T-helper 2 cell treated with Interferon-gamma antibody and Interleukin-4, amounts not matched to agents 100 ng/mL and 5 ng/mL, for 36 hours (primary cell): ENCODE measurements around the gene PODNL1. TPM values are rescaled to one million over a fixed set of nuclear protein-coding genes. Genes with fewer than 3 reads are reported as not detected.

Experiments used
- intact Hi-C: fragments of 100-400 bp; cut with micrococcal nuclease; formaldehyde crosslinking; loops from one replicate; pipeline ENCODE4 v1.15.1; 2023
- total RNA-seq: library from RNA; stranded (reverse); gene quantifications from 2 replicates; pipeline ENCODE4 v1.2.3, GENCODE V29; 2022

PODNL1 gene
- total RNA-seq, 1 donor from 2014 or later, result not detected

DNA sequence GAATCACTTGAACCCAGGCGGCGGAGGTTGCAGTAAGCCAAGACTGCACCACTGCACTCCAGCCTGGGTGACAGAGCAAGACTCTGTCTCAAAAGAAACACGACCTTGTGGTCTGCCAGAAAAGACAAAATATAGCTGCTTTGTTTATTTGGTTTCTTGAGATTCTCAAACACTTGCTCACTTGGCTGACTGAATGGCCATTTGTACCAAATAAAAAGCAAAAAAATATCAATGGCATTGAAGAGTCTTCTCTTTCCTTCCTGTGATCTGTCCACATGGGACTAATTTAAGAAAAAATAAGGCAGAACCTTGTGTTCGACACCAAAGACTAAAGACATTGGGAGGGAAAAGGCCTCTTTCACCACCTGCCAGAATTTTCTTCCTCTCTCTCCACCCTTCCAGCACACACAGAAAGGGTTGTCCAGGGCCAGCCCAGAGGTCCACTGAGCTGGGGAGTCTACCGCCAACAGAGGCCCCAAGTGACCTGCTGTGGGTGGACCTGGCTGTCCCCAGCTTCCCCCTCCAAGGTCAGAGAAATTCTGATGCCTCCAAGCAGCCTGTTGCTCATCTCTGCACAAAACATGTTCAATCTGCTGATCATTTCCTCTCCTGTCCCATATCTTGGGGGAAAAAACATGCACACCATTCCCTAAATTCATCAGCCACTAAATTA, 38.2 kb downstream of the PODNL1 start:
- intact Hi-C loops, result no loop called here

DNA sequence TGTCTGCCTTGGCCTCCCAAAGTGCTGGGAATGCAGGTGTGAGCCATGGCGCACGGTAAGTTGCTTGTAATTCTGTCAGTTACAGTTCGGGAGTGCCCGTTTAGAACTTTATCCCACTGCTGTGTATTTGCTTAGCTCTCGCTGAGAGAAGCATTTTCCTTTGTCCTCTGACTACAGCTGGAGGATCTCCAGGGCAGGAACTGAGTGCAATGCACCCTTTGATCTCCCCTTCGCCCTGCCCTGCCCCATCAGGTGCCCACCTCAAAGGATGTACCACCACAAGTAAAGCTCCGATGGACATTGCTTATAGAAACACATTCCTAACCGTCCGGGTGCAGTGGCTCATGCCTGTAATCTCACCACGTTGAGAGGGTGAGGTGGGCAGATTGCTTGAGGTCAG, 38.8 kb downstream of the PODNL1 start:
- intact Hi-C loops, result no loop called here

DNA sequence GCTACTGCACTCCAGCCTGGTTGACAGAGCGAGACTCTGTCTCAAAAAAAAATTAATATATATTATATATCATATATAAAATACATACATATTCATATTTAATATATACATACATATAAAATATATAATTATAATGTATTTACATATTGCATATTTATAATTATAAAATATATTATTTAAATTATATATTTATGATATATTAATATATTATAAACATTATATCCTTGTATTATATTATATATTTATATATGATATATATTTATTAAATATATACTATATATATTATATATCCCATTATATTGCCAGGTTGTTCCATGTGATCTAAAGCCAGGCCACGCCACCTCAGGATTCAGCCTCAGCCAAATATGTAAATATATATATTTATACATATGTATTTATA, 42.0 kb downstream of the PODNL1 start:
- intact Hi-C loops, result no loop called here

DNA sequence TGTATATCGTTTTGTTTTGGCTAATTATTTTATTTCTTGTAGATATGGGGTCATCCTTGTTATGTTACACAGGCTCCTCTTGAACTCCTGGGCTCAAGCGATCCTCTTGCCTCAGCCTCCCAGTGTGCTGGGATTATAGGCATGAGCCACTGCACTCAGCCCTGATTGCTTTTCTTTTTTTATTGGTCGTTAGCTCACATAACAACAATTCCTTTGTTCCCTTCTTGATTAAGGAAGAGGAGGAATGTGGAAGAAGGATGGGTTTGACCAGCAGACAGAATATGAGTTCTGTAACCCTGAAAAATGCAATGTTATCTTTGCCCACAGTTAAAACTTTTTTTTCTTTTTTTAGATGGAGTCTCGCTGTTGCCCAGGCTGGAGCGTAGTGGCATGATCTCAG, 43.7 kb downstream of the PODNL1 start:
- intact Hi-C loops, result no loop called here

DNA sequence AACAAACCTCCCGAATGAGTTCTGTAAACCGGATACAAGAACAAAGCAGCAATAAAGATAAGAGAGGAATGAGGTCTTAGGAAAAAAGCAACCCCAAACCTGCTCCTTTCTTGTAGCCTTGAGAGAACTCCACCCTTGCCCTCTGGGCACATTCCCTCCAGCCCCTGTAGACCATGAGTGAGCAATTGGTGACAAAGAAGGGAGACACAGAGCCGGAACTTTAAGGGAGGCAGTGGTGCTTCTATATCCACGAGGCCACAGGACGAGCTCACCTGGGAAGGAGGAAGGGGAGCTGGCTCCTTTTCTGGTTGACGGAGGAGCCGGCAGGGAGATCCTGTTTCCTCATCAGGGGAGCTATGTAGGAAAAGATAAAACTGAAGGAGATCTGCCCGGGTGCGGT, 45.3 kb downstream of the PODNL1 start:
- intact Hi-C loops, result no loop called here

DNA sequence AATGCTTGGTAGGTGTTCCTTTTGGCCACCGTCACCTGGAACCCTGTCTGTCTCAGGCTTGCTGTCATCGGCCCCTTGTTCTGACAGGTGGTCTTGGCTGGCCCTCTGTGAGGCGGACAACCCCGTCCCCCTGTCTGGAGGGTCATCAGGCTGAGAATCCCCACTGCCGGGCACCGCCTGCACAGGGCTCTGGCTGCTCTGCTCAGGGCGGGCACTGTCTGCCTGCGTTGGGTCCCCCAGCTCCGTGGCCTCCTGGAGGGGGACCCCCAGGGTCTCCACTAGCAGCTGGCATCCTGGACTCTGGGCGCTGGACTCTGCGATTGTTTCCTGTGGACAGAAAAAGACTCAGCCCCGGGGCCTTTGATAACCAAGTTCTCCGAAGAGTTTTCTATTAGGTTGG, 48.1 kb downstream of the PODNL1 start:
- intact Hi-C loops, result no loop called here

DNA sequence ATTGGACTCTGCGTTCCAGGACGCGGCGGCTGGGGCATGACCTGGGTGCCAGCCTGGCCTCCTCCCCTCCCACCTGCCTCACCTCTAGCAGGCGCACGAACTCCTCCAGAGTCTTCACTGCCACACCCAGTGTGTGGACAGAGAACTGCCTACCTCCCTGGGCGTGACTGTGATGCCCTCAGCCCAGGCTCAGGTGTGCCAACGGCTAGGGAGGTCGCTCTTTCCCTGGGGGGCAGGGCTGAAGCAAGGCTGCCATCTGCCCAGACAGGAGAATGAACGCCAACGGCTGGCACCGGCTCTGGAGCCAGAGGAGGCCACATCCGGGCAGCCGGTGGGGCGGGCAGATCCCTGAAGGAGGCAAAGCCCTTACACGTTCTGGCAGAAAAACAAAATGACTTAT, 49.9 kb downstream of the PODNL1 start:
- intact Hi-C loops, result no loop called here

DNA sequence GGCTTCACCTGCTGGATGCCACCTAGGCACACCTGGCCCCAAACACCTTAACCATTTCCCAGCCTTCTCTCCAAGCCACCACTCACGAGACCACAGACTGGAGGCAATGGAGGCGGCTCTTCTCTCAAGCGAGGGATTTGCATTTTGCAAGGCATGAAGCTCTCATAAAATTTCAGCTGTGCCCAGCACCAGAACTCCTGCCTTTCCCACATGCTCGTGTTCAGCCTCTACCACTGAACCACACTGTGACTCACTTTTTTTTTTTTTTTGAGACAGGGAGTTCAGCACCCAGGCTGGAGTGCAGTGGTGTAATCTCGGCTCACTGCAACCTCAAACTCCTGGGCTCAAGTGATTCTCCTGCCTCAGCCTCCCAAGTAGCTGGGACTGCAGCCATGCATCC, 50.7 kb downstream of the PODNL1 start:
- intact Hi-C loops, result no loop called here

DNA sequence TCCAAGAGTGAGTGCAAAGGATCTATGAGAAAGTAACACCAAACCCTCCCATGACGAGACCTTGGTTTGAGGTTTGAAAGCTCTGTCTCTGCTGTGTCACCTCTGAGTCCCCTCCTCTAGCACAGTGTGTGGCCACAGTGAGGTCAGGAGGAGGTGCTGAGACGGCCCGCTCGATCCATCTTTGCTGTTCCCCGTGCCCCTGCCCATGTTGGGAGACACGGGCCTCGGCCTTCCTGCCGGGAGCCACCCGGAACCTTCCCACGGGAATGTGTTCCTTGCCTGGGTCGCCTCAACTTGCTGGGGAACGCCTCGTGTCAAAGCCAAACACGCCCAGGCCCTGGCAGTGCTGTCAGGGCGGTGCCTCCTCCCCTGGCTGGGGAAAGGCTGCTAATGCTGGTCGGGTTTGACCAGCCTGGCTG, 51.2 kb downstream of the PODNL1 start:
- intact Hi-C loops, result no loop called here

DNA sequence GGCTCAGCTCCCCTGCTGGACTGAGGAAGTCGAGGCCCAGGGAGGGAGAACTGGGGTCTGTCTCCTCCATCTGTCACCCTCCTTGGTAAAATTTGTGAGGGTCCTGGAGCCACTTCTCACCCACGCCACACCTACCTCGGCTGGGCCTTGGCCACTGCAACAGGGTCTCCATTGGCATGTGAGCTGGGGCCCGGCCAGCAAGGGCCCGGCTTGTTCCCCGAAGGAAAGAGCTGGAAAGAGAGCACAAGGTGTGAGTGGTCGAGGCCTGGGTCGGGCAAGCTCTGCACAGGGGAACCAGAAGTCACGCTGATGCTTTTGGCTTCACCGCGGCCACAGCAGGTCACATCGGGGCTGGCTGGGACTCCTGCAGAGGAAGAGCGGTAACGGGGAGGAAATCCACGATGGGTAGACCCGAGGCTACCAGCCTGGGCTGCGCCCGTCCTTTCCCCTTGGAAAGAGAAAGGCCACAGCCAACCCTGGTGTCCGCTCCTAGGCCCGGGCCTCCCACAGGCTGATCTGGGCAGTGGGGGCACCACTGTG, 52.3 kb downstream of the PODNL1 start:
- intact Hi-C loops, result no loop called here

DNA sequence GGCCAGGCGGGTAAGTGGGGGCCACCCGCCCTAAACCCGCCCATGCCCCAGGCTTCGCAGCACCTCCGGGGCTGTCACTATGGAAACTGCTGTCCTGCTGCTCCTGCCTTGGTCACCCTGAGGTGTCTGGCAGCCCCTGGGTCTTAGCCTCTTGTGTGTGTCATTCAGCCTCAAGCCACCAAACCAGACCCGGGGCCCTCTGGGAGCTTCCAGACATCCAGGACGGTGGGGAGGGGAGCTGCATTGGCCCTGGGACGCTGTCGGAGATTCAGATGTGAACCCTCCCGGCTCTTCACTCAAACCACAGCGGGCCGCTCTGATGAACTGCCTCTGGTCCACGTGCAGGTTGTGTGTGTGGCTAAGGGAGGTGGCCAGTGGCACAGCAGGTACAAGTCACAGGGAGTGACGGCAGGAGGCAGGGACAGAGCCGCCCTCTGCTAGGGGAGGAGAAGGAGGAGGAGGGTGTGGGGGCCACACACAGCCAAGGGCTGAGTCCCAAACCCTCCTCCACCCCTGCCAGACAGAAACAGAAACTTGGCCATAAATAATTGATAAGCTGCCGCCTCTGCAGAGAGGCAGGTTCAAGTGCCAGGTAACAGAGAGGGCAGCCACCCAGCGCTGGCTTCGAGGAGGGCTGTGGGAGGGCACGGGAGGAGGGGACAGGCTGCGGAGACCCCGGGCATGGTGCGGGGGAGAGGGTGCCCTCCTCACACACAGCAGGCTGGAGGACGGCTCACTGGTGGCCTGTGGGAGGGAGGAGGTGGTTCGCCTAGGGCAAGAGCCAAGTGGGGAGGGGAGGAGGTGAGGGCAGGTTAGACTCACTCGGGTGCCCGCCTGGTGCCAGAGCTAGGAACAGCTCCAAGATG, 53.3 kb downstream of the PODNL1 start:
- intact Hi-C loops, result loop anchor here (5.0 kb wide), 2 partner anchors 147 to 172 kb away; partner anchors contain the start of gene IL27RA

DNA sequence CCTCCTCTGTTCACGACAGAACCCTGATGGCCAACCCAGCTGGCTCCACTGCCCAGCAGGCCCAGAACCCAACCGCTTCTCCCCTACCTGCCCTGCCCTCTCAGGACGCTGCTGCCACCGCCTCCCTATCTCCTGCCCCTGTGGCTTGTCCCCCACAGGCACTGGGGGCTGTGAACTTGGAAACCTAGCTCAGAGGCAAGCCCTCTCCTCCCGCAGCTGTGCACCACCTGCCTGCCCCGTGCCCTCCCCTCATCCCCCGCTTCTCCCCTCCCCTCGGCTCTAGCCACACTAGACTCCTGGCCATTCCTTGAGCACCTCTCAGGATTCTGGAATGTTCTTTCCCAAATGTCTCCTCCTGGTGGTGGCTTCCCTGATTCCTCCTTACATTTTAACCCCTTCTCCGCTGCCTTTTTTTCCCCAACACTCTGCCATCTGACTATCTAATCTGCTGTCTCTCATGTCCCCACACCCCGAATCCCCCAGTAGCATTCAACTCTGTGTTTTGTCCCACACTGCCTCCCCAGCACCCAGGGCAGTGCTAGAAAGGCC, 54.6 kb downstream of the PODNL1 start:
- intact Hi-C loops, result loop anchor here (5.0 kb wide), 2 partner anchors 149 to 174 kb away; partner anchors contain the start of gene IL27RA

DNA sequence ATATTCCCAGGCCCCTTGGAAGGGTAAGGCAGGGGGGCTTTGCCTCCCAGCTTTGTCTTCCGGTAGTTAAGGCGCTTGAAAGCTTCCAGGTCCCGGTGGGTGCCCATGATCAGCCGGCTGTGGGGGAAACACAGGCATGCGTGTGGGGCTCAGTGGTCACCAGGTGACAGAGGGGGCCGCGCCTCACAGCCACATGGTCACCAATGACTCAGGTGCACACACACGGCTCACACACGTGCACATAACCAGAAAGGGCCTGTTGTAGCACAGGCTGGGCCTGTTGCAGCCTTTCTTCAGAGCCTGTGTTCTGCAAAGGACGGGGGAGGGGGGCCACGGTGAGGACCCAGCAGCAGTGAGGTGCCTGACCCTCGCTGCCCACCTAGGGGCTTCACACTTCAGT, 55.4 kb downstream of the PODNL1 start:
- intact Hi-C loops, result loop anchor here (5.0 kb wide), 2 partner anchors 149 to 174 kb away; partner anchors contain the start of gene IL27RA

DNA sequence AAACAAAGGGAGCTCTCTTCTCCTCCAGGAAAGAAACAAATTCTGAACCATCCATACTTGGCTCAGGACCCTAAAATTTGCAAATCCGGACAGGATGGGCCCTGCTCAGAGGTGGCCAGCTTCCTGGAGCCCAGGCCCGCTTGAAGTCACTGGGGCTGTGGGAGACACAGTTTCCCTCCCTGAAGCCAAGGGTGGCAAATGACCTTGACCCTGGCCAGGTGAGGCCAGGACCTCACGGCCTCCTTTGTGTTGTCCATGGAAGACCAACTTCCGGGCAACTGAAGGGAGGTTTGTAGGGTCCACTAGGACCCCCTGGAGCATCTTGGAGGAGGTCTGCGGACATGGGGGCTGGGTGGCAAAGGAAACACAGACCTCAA, 55.8 kb downstream of the PODNL1 start:
- intact Hi-C loops, result loop anchor here (5.0 kb wide), 2 partner anchors 150 to 175 kb away; partner anchors contain the start of gene IL27RA

DNA sequence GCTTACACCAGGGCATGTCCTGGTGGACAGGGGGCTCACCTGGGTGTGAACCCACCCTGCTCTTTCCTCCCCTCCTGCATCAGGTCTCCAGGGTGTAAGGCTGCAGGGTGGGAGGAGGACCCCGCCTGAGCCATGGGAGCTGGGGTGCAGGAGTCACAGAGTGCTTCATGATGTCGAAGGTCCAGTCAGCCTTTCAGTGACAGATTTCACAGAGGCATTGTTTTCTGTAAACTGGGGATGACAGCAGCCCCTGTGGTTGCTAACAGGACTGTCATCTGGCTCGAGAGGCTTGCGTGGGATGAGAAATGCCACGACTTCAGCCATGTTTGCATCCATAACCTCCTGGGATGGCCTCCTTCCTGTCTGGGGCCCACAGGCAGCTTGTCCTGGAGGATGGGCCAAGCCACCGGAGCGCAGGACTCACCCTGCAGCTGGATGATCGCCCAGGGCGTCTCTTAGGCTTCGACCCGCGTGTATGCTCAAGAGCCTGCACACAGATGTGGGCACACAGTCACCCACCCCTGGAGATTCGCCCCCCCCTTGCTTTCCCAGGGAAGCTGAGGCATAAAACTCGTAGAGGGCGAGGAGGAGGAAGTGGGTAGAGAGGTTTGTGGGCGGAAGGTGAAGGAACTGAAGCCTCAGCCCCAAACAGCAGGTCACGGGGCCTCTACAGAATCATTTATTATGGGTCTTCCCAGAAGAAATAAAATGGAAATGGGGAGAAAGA, 56.4 kb downstream of the PODNL1 start:
- intact Hi-C loops, result loop anchor here (2.0 to 5.0 kb wide), 3 partner anchors 71 to 175 kb away; partner anchors contain the start of genes DCAF15 and IL27RA

DNA sequence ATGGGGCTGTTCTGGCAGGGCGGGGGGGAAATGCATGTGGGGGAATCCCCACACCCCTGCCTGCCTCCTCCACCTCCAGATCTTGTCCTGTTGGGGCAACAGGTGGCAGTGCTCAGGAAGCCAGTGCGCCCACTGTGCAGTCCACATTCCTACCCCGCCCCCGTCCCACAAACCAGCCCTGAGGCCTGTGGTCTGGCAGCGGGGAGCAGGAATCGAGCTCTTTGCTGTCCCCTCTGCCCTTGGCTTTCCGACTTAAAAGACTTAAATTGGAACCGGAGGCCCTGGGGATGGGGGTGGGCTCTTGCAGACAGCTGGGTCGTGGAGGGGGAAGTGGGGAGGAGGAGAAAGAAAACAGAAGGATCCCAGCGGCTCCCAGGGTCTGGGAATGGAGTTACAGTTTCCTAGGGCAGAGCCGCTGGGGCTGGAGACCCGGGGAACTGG, 56.9 kb downstream of the PODNL1 start:
- intact Hi-C loops, result loop anchor here (2.0 to 5.0 kb wide), 3 partner anchors 72 to 176 kb away; partner anchors contain the start of genes DCAF15 and IL27RA

Other genes starting within 250 kb of the PODNL1 start
- 43.8 and 45.9 TPM in 2 replicates for gene MRI1, start 173.9 kb downstream of the PODNL1 start, total RNA-seq
- gene C19orf53, start 164.0 kb downstream of the PODNL1 start, total RNA-seq, result 103 and 106 TPM in 2 replicates
- gene ZSWIM4, start 143.0 kb downstream of the PODNL1 start, total RNA-seq, result 5.2 and 5.5 TPM in 2 replicates
- gene NANOS3, start 61.3 kb downstream of the PODNL1 start, total RNA-seq, result 0.70 TPM in 1 of 2 replicates, not detected in the other
- gene BRME1, start 32.3 kb downstream of the PODNL1 start, total RNA-seq, result 10.5 and 11.3 TPM in 2 replicates
- gene CC2D1A, start 32.2 kb downstream of the PODNL1 start, total RNA-seq, result 35.7 and 37.2 TPM in 2 replicates
- gene DCAF15, start 14.1 kb upstream of the PODNL1 start, total RNA-seq, result 70.3 and 71.9 TPM in 2 replicates
- gene RFX1, start 67.9 kb upstream of the PODNL1 start, total RNA-seq, result 16.1 and 16.2 TPM in 2 replicates
- gene RLN3, start 89.7 kb upstream of the PODNL1 start, total RNA-seq, result not detected in 2 replicates
- gene IL27RA, start 93.3 kb upstream of the PODNL1 start, total RNA-seq, result 90.2 and 91.1 TPM in 2 replicates
- gene PALM3, start 123.7 kb upstream of the PODNL1 start, total RNA-seq, result 0.30 TPM in 1 of 2 replicates, not detected in the other
- 2.1 TPM in 2 replicates for gene MISP3, start 134.4 kb upstream of the PODNL1 start, total RNA-seq
- 0.30 and 0.39 TPM in 2 replicates for gene C19orf67, start 147.4 kb upstream of the PODNL1 start, total RNA-seq
- 103 and 104 TPM in 2 replicates for gene SAMD1, start 152.3 kb upstream of the PODNL1 start, total RNA-seq
- 65.4 and 67.4 TPM in 2 replicates for gene PRKACA, start 179.3 kb upstream of the PODNL1 start, total RNA-seq
- gene ASF1B, start 198.2 kb upstream of the PODNL1 start, total RNA-seq, result 114 and 117 TPM in 2 replicates